HEK293 (cell line): Measurements from ENCODE around the gene EVX1.

Experiments used
- CTCF ChIA-PET: fragments of 350-600 bp; formaldehyde crosslinking; extraction: SDS; loops from one replicate; lab custom pipeline; 2021; ENCODE audit warnings: antibody characterized with exemption; lab: Yijun Ruan, JAX
- POLR2A ChIA-PET: fragments of 300-600 bp; formaldehyde crosslinking; extraction: SDS; loops from one replicate; lab custom pipeline; 2020; ENCODE audit warnings: antibody characterized with exemption, inconsistent platforms; lab: Yijun Ruan, JAX
- H3K27ac ChIP-seq: fragments of 200-500 bp; sonication (Bioruptor generic); 2 replicates; pipeline ENCODE4 v1.5.1; 2014; ENCODE audit warnings: low read depth, low read length, control low read depth, inconsistent platforms; ENCODE audit errors: extremely low read depth
- H3K36me3 ChIP-seq, 2 experiments: fragments of 200-500 bp in 1 of 2; sonication (Bioruptor generic) in 1 of 2; 1 replicate in 1 of 2; 2 replicates in 1 of 2; pipeline ENCODE4 v1.5.1; 2014 to 2017; ENCODE audit warnings: inconsistent platforms in 2 of 2, low read length in 2 of 2; ENCODE audit not compliant: control insufficient read depth in 2 of 2, insufficient read depth in 1 of 2
- H3K4me1 ChIP-seq: fragments of 200-500 bp; sonication (Bioruptor generic); 2 replicates; pipeline ENCODE4 v1.5.1; 2014; ENCODE audit warnings: mild to moderate bottlenecking, low read length, inconsistent platforms; ENCODE audit not compliant: control insufficient read depth, insufficient read depth
- H3K4me3 ChIP-seq: 2 replicates; pipeline ENCODE4 v1.5.1; 2011; ENCODE audit warnings: low read depth, mild to moderate bottlenecking, control low read depth, low read length, moderate library complexity
- H3K9me3 ChIP-seq: fragments of 200-500 bp; sonication (Bioruptor generic); 2 replicates; pipeline ENCODE4 v1.5.1; 2014; ENCODE audit warnings: low read depth, low read length, inconsistent platforms; ENCODE audit not compliant: control insufficient read depth, insufficient read depth
- ZBTB26 ChIP-seq: fragments of 450-650 bp; formaldehyde crosslinking; optimal IDR thresholded peaks from 2 replicates; pipeline ENCODE3; 2016; ENCODE audit warnings: missing biosample characterization, mild to moderate bottlenecking, missing genetic modification characterization
- ZNF23 ChIP-seq: fragments of 450-650 bp; formaldehyde crosslinking; IDR thresholded peaks from 2 replicates; pipeline ENCODE4 v1.5.1; 2016; ENCODE audit warnings: missing biosample characterization, missing genetic modification characterization, borderline replicate concordance
- ZNF362 ChIP-seq: fragments of 450-650 bp; formaldehyde crosslinking; IDR thresholded peaks from 2 replicates; pipeline ENCODE4 v1.5.1; 2016; ENCODE audit warnings: missing biosample characterization, missing genetic modification characterization
- ZNF398 ChIP-seq: fragments of 450-650 bp; formaldehyde crosslinking; IDR thresholded peaks from 2 replicates; pipeline ENCODE4 v1.5.1; 2017; ENCODE audit warnings: missing biosample characterization, missing genetic modification characterization
- ZNF510 ChIP-seq: fragments of 450-650 bp; formaldehyde crosslinking; IDR thresholded peaks from 2 replicates; pipeline ENCODE4 v1.5.1; 2018; ENCODE audit warnings: mild to moderate bottlenecking, missing genetic modification characterization, missing biosample characterization; ENCODE audit not compliant: insufficient replicate concordance
- ZNF518A ChIP-seq: fragments of 450-650 bp; formaldehyde crosslinking; conservative IDR thresholded peaks from 2 replicates; pipeline ENCODE4 v1.5.1; 2016; ENCODE audit warnings: low read depth, missing biosample characterization, missing genetic modification characterization
- ZNF560 ChIP-seq: fragments of 450-650 bp; formaldehyde crosslinking; IDR thresholded peaks from 2 replicates; pipeline ENCODE4 v1.5.1; 2017; ENCODE audit warnings: missing biosample characterization, missing genetic modification characterization, borderline replicate concordance
- ZNF621 ChIP-seq: fragments of 450-650 bp; formaldehyde crosslinking; IDR thresholded peaks from 2 replicates; pipeline ENCODE4 v1.5.1; 2017; ENCODE audit warnings: missing biosample characterization, missing genetic modification characterization
- ZNF624 ChIP-seq: fragments of 450-650 bp; formaldehyde crosslinking; IDR thresholded peaks from 2 replicates; pipeline ENCODE4 v1.5.1; 2017; ENCODE audit warnings: missing biosample characterization, missing genetic modification characterization
- ZNF776 ChIP-seq: fragments of 450-650 bp; formaldehyde crosslinking; IDR thresholded peaks from 2 replicates; pipeline ENCODE4 v1.5.0; 2017; ENCODE audit warnings: missing biosample characterization, missing genetic modification characterization, borderline replicate concordance

EVX1 gene

GRCh38 chr7:27238979-27239386, 3.6 kb upstream of the EVX1 start (continued):
- TF ChIP-seq ZNF398 (tag by site-specific recombination) (no peak), ZBTB26 (tag by site-specific recombination) (no peak), ZNF624 (tag by site-specific recombination) (no peak), ZNF23 (tag by site-specific recombination) (no peak), ZNF560 (tag by site-specific recombination) (no peak)
- TF ChIP-seq, all 188 proteins: peak for 0

GRCh38 chr7:27239387-27240014, 3.1 kb upstream of the EVX1 start:
- CTCF ChIA-PET: interaction anchor here (0.7 kb wide), 1 partner anchor 75 kb away, joined by 4 read pairs; no protein-coding TSS in a partner anchor
- POLR2A ChIA-PET: no interaction called here
- TF ChIP-seq ZNF518A (tag by site-specific recombination): no peak
- no peak for TF ChIP-seq ZNF510 (tag by site-specific recombination)
- no peak for TF ChIP-seq ZNF621 (tag by site-specific recombination)
- no peak for TF ChIP-seq ZNF362
- TF ChIP-seq ZBTB26 (tag by site-specific recombination): no peak
- no peak for TF ChIP-seq ZNF776 (tag by site-specific recombination)
- Histone ChIP-seq H3K36me3 (no peaks in the 10 kb centered on the region), H3K27ac (no peak overlapping the region), H3K4me1 (no peaks in the 10 kb centered on the region; the same call in 1 of the 2 replicates), H3K4me3 (no peak overlapping the region), H3K9me3 (no peaks in the 10 kb centered on the region)
